Cardiac fibroblast (primary cell): ENCODE results near the gene TRIM16.
"Not testable (repeated sequence)": the region's sequence is repeated elsewhere in the genome, so short reads cannot be mapped to it uniquely, and the experiment has no call there.

Experiments used
- DNase-seq, 2 donors: peaks; one replicate each; pipeline versions ENCODE4 v3.0.0 to v3.0.0-alpha.2; 2010; ENCODE audit warnings: low read depth in 2 of 2
- H3K4me3 ChIP-seq, 2 donors: replicated peaks in 1 of 2; 1 replicate in 1 of 2; 2 replicates in 1 of 2; pipeline ENCODE4 v1.5.1; 2011; ENCODE audit warnings: low read depth in 2 of 2, low read length in 2 of 2, mild to moderate bottlenecking in 2 of 2, moderate library complexity in 1 of 2

TRIM16 gene

GRCh38 chr17:15590844-15591243, 93.3 kb downstream of the TRIM16 start:
- not testable (repeated sequence) for DNase-seq, H3K4me3 ChIP-seq

DNA sequence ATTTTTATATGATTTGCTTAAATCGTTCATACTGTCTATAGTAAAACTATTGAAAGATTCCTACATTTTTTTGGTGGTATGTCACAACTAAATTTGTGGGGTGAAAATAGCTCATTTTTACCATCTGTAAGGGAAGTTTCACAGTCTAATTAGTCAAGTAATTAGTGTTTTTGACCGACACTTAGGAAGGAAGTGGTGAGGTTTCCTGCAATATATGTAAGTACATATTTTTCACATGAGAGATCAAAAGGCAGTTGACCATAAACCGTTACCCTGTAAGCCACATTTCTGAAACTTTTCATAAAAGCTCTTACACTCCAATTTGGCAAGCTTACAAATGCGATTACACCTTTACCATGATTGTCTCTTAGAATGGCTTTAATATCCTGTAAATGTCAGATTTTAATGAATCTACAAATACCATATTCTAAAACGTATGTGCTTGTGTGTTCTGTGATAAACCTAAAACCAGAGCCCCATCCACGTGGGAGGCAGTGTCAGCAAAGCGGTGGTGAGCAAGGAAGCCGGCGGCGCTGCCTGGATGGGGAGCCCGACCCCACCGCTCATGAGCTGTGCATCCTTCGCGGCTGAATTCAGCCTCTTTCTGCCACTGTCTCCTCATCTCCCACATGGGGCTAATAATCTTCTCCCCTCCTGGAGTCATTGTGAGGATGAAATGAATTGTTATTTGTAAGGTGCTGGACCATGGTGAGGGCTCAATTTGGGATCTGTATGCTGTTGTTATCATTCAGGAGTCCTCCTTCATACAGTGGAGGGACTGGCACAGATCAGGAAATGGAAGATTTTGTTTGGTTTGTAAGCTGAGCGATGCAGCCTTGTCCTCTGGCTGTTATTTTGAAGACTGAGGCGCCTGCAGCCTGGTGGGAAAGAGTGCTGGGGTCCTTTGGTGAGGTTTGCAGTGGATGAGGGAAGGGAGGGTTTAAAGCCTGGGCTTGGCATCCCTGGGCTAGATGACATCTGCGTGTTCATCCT, 94.3 kb downstream of the TRIM16 start:
- DNase-seq, H3K4me3 ChIP-seq: not testable (repeated sequence)

DNA sequence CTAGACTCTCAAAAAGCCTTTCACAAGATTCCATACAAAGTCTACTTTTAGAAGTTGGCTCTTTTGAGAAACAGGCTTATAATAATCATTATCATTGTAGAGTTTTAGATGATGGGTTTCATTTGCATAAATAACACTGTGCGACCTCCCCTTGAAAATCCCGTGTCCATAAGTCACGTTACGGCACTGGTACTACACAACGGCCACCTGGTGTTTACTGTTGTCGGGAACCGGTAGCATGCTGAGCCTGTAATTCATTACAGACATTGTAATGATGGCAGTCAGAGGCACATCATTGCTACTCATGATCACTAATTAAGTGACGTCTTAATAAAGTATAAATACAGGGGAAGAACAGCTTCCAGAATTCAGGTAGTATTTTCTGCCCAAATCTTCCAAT, 96.1 kb downstream of the TRIM16 start:
- DNase-seq, H3K4me3 ChIP-seq: not testable (repeated sequence)

GRCh38 chr17:15583313-15583712, 100.8 kb downstream of the TRIM16 start:
- not testable (repeated sequence) for DNase-seq

GRCh38 chr17:15581462-15581861, 102.6 kb downstream of the TRIM16 start:
- not testable (repeated sequence) for DNase-seq, H3K4me3 ChIP-seq

More at GRCh38 chr17:15583313-15583712, 100.8 kb downstream of the TRIM16 start:
- not testable (repeated sequence) for H3K4me3 ChIP-seq
